Neural cell (in vitro differentiated cells): ENCODE results near the gene PRMT6. TPM values are rescaled to one million over a fixed set of nuclear protein-coding genes. Genes with fewer than 3 reads are reported as not detected.

Experiments used
- H2AFZ ChIP-seq: fragments of 200-600, 300-800 bp; sonication (generic), shearing (Covaris generic); 2 replicates; pipeline ENCODE4 v1.6.0; 2014; ENCODE audit warnings: low read depth, mild to moderate bottlenecking, antibody characterized with exemption, low read length, moderate library complexity
- H3F3A ChIP-seq: fragments of 200-600 bp; shearing (Covaris generic); 2 replicates; pipeline ENCODE4 v1.6.1; 2016; ENCODE audit warnings: mild to moderate bottlenecking, moderate library complexity, mixed read lengths, antibody characterized with exemption, low read length; ENCODE audit not compliant: insufficient read depth, poor library complexity, severe bottlenecking
- H3K27ac ChIP-seq: fragments of 200-600, 300-800 bp; sonication (generic), shearing (Covaris generic); 2 replicates; pipeline ENCODE4 v1.5.1; 2014; ENCODE audit warnings: mild to moderate bottlenecking, low read length, moderate library complexity
- H3K27me3 ChIP-seq: fragments of 300-800, 200-600 bp; sonication (generic), shearing (Covaris generic); 2 replicates; pipeline ENCODE4 v1.6.0; 2014; ENCODE audit warnings: mild to moderate bottlenecking, low read depth, low read length, moderate library complexity; ENCODE audit not compliant: insufficient read depth
- H3K36me3 ChIP-seq: fragments of 300-800, 200-600 bp; sonication (generic), shearing (Covaris generic); 2 replicates; pipeline ENCODE4 v1.5.1; 2014; ENCODE audit warnings: mild to moderate bottlenecking, antibody characterized with exemption, low read length, moderate library complexity; ENCODE audit not compliant: insufficient read depth
- H3K4me2 ChIP-seq: fragments of 300-800, 200-600 bp; sonication (generic), shearing (Covaris generic); 2 replicates; pipeline ENCODE4 v1.6.0; 2014; ENCODE audit warnings: mild to moderate bottlenecking, low read length
- H3K4me3 ChIP-seq: fragments of 300-800, 200-600 bp; sonication (generic), shearing (Covaris generic); 2 replicates; pipeline ENCODE4 v1.5.1; 2014; ENCODE audit warnings: mild to moderate bottlenecking, low read length, moderate library complexity
- H3K79me2 ChIP-seq: fragments of 200-600 bp; shearing (Covaris generic); replicated peaks from 2 replicates; pipeline ENCODE4 v1.6.0; 2014; ENCODE audit warnings: mild to moderate bottlenecking, low read length, moderate library complexity; ENCODE audit not compliant: insufficient read depth
- H3K9ac ChIP-seq: fragments of 300-800, 200-600 bp; sonication (generic), shearing (Covaris generic); 2 replicates; pipeline ENCODE4 v1.6.1; 2016; ENCODE audit warnings: mild to moderate bottlenecking, low read length, mixed read lengths
- H3K9me2 ChIP-seq: fragments of 200-600 bp; shearing (Covaris generic); 2 replicates; pipeline ENCODE4 v1.6.1; 2016; ENCODE audit warnings: mild to moderate bottlenecking, low read length, mixed read lengths; ENCODE audit not compliant: insufficient read depth
- H3K9me3 ChIP-seq: fragments of 200-600, 300-800 bp; sonication (generic), shearing (Covaris generic); 2 replicates; pipeline ENCODE4 v1.6.1; 2016; ENCODE audit warnings: mild to moderate bottlenecking, mixed run types, low read length, moderate library complexity, mixed read lengths
- H4K20me1 ChIP-seq: fragments of 200-600 bp; shearing (Covaris generic); 2 replicates; pipeline ENCODE4 v1.6.1; 2016; ENCODE audit warnings: mild to moderate bottlenecking, mixed run types; ENCODE audit not compliant: insufficient read depth
- EP300 ChIP-seq: fragments of 450-650 bp; conservative IDR thresholded peaks from 2 replicates; pipeline ENCODE4 v1.6.1; 2014; ENCODE audit warnings: antibody characterized with exemption, mild to moderate bottlenecking, moderate library complexity; ENCODE audit not compliant: poor library complexity, severe bottlenecking
- EZH2 ChIP-seq: fragments of 200-600, 300-800 bp; shearing (Covaris generic), sonication (generic); IDR thresholded peaks from 2 replicates; pipeline ENCODE4 v1.6.1; 2014; ENCODE audit warnings: antibody characterized with exemption, low read length, borderline replicate concordance, mild to moderate bottlenecking; ENCODE audit not compliant: insufficient read depth, poor library complexity, severe bottlenecking
- MXI1 ChIP-seq: fragments of 450-650 bp; conservative IDR thresholded peaks from 2 replicates; pipeline ENCODE4 v1.6.1; 2014; ENCODE audit warnings: antibody characterized with exemption, mild to moderate bottlenecking; ENCODE audit not compliant: poor library complexity, severe bottlenecking
- POLR2AphosphoS5 ChIP-seq: IDR thresholded peaks from 2 replicates; pipeline ENCODE4 v1.6.1; 2012
- RAD21 ChIP-seq: fragments of 450-650 bp; conservative IDR thresholded peaks from 2 replicates; pipeline ENCODE4 v1.6.1; 2014; ENCODE audit warnings: antibody characterized with exemption, mild to moderate bottlenecking, moderate library complexity
- SMC3 ChIP-seq: fragments of 450-650 bp; conservative IDR thresholded peaks from 2 replicates; pipeline ENCODE4 v1.6.1; 2014; ENCODE audit warnings: antibody characterized with exemption, mild to moderate bottlenecking, moderate library complexity; ENCODE audit not compliant: poor library complexity
- TAF1 ChIP-seq: IDR thresholded peaks from 2 replicates; pipeline ENCODE4 v1.6.1; 2012; ENCODE audit warnings: low read depth
- polyA minus RNA-seq: library from RNA; depleted of rRNA, polyadenylated mRNA; stranded (reverse); fragments of >200 nt; gene quantifications from 2 replicates; pipeline ENCODE4 v1.2.3, GENCODE V29; 2014
- polyA plus RNA-seq: library from polyadenylated mRNA; depleted of rRNA; stranded (reverse); fragments of >200 nt; gene quantifications from 2 replicates; pipeline ENCODE4 v1.2.3, GENCODE V29; 2014
- TF ChIP-seq, protein P1 (sequence below): fragments of 450-650 bp; IDR thresholded peaks from 2 replicates; pipeline ENCODE4 v1.5.1; 2014; ENCODE audit warnings: antibody characterized with exemption, mild to moderate bottlenecking, moderate library complexity; ENCODE audit not compliant: poor library complexity, severe bottlenecking
- TF ChIP-seq, protein P2 (sequence below): IDR thresholded peaks from 2 replicates; pipeline ENCODE4 v1.6.1; 2012; ENCODE audit warnings: borderline replicate concordance

Gene PRMT6
- 19.0 and 19.1 TPM in 2 replicates for polyA plus RNA-seq
- 27.5 and 30.2 TPM in 2 replicates for polyA minus RNA-seq

DNA sequence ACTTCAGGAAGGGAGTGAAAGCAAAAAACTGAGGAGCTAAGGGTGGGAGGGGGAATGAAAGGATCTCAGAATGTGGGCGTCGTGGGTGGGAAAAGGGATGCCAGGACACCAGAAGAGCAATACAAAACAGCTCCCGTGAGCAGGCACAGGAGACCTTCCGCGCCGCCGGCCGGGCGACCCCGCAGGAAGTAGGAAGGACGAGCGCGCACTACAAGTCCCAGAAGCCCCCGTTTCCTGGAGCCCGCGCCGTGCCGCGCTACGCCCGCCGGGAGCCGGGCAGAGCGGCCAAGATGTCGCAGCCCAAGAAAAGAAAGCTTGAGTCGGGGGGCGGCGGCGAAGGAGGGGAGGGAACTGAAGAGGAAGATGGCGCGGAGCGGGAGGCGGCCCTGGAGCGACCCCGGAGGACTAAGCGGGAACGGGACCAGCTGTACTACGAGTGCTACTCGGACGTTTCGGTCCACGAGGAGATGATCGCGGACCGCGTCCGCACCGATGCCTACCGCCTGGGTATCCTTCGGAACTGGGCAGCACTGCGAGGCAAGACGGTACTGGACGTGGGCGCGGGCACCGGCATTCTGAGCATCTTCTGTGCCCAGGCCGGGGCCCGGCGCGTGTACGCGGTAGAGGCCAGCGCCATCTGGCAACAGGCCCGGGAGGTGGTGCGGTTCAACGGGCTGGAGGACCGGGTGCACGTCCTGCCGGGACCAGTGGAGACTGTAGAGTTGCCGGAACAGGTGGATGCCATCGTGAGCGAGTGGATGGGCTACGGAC is at the start of gene PRMT6:
PRMT6 (plus strand) TSS at position 249 of the 771 bp plus-strand sequence; CDS start at position 291, 42 bp downstream.
- Histone ChIP-seq H3K36me3 (peaks cover 4% of the 10 kb centered on the region), H4K20me1 (no peaks in the 10 kb centered on the region), H3K9me2 (no peaks in the 10 kb centered on the region), H3K9ac (peak within 1 kb of the TSS; percentile 89), H3K27ac (peak within 1 kb of the TSS; percentile 86), H2AFZ (peak within 1 kb of the TSS; percentile 97), H3K27me3 (no peaks in the 10 kb centered on the region), H3K4me3 (peak within 1 kb of the TSS; percentile 77), H3K9me3 (no peaks in the 10 kb centered on the region), H3K4me2 (peak within 1 kb of the TSS; percentile 72), H3F3A (no peaks in the 10 kb centered on the region), H3K79me2 (peaks cover 14% of the 10 kb centered on the region)
- TF ChIP-seq EZH2, result no peak
- TF ChIP-seq POLR2AphosphoS5, result peak; percentile 83
- TF ChIP-seq SMC3, result peak; percentile 67
- peak; percentile 62 for TF ChIP-seq RAD21
- peak; percentile 74 for TF ChIP-seq MXI1
- TF ChIP-seq, protein P1, sequence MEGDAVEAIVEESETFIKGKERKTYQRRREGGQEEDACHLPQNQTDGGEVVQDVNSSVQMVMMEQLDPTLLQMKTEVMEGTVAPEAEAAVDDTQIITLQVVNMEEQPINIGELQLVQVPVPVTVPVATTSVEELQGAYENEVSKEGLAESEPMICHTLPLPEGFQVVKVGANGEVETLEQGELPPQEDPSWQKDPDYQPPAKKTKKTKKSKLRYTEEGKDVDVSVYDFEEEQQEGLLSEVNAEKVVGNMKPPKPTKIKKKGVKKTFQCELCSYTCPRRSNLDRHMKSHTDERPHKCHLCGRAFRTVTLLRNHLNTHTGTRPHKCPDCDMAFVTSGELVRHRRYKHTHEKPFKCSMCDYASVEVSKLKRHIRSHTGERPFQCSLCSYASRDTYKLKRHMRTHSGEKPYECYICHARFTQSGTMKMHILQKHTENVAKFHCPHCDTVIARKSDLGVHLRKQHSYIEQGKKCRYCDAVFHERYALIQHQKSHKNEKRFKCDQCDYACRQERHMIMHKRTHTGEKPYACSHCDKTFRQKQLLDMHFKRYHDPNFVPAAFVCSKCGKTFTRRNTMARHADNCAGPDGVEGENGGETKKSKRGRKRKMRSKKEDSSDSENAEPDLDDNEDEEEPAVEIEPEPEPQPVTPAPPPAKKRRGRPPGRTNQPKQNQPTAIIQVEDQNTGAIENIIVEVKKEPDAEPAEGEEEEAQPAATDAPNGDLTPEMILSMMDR, result peak; percentile 59
- peak; percentile 48 for TF ChIP-seq EP300
- TF ChIP-seq, protein P2, sequence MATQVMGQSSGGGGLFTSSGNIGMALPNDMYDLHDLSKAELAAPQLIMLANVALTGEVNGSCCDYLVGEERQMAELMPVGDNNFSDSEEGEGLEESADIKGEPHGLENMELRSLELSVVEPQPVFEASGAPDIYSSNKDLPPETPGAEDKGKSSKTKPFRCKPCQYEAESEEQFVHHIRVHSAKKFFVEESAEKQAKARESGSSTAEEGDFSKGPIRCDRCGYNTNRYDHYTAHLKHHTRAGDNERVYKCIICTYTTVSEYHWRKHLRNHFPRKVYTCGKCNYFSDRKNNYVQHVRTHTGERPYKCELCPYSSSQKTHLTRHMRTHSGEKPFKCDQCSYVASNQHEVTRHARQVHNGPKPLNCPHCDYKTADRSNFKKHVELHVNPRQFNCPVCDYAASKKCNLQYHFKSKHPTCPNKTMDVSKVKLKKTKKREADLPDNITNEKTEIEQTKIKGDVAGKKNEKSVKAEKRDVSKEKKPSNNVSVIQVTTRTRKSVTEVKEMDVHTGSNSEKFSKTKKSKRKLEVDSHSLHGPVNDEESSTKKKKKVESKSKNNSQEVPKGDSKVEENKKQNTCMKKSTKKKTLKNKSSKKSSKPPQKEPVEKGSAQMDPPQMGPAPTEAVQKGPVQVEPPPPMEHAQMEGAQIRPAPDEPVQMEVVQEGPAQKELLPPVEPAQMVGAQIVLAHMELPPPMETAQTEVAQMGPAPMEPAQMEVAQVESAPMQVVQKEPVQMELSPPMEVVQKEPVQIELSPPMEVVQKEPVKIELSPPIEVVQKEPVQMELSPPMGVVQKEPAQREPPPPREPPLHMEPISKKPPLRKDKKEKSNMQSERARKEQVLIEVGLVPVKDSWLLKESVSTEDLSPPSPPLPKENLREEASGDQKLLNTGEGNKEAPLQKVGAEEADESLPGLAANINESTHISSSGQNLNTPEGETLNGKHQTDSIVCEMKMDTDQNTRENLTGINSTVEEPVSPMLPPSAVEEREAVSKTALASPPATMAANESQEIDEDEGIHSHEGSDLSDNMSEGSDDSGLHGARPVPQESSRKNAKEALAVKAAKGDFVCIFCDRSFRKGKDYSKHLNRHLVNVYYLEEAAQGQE, result peak; percentile 76
- TF ChIP-seq TAF1, result peak; percentile 83

DNA sequence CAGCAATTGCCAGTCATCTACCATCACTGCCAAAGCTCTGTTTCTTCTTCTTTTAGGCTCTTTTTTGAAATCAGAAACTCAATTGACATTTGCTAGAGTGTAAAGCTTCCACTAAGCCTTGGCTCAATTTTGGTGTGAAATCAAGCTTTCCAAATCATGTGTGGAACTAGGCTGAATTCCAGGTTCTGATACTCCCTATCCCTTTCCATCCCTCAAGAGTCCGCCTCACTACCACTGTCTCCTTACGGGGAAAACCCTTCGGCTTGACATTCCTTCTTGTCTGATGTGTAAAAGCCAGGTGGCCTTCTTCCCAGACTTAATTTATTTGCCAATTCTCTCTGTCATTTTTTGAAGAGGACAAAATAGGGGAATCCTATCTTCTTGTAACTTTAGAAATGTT is 47.2 kb upstream of the PRMT6 start:
- Histone ChIP-seq H3K4me3 (no peak overlapping the region), H3F3A (no peaks in the 10 kb centered on the region), H3K36me3 (no peaks in the 10 kb centered on the region), H4K20me1 (no peaks in the 10 kb centered on the region), H3K9me2 (no peaks in the 10 kb centered on the region), H3K27me3 (no peaks in the 10 kb centered on the region), H3K9me3 (no peaks in the 10 kb centered on the region), H3K79me2 (no peaks in the 10 kb centered on the region), H3K27ac (no peak overlapping the region), H2AFZ (no peak overlapping the region), H3K9ac (no peak overlapping the region), H3K4me2 (no peak overlapping the region)
- TF ChIP-seq EZH2, result no peak
- TF ChIP-seq, protein P2, result no peak
- no peak for TF ChIP-seq POLR2AphosphoS5
- no peak for TF ChIP-seq TAF1
- no peak for TF ChIP-seq SMC3
- no peak for TF ChIP-seq MXI1
- TF ChIP-seq, protein P1, result no peak
- TF ChIP-seq RAD21, result no peak
- TF ChIP-seq EP300, result no peak
